ENCODE results near the gene FOXO3.

The FOXO3 gene

GRCh38 chr6:108591040-108591816, 30.5 kb downstream of the FOXO3 start:
- Histone ChIP-seq H2BK15ac (replicated peaks; ENCODE audit: low read depth) (no peak overlapping the region), H4K5ac (ENCODE audit: low read length) (no peak overlapping the region), H4K8ac (ENCODE audit: low read depth, low read length) (no peak overlapping the region), H3K36me3 (ENCODE audit: control insufficient read depth, insufficient read depth, low read length) (no peaks in the 10 kb centered on the region), H2BK5ac (ENCODE audit: low read length) (no peak overlapping the region), H3K18ac (ENCODE audit: low read length) (no peak overlapping the region), H3K79me2 (ENCODE audit: control insufficient read depth, insufficient read depth, low read length) (peaks cover 7% of the 10 kb centered on the region), H3K79me1 (ENCODE audit: low read length) (peaks cover 19% of the 10 kb centered on the region), H2AK5ac (ENCODE audit: low read length) (no peak overlapping the region), H3K4me1 (ENCODE audit: control insufficient read depth, low read depth, low read length) (peaks cover 3% of the 10 kb centered on the region), H3K23ac (ENCODE audit: low read length) (no peak overlapping the region), H3K4ac (ENCODE audit: low read depth, low read length) (no peak overlapping the region), H3K4me3 (ENCODE audit: low read length) (no peak overlapping the region), H3K56ac (ENCODE audit: low read length) (no peak overlapping the region), H3K27me3 (ENCODE audit: insufficient read depth, low read length, poor library complexity) (no peaks in the 10 kb centered on the region), H3K9ac (ENCODE audit: low read length) (no peak overlapping the region), H2BK120ac (ENCODE audit: low read depth, low read length) (no peak overlapping the region), H3K4me2 (ENCODE audit: low read length) (no peak overlapping the region), H3K27ac (ENCODE audit: low read depth, low read length) (no peak overlapping the region)
- no peak for DNase-seq
- WGBS (ENCODE audit: extremely low coverage, insufficient coverage, low lambda C conversion rate), result no CpG with 5 or more reads among the region's 8 CpGs

- Histone ChIP-seq H3K27me3 (ENCODE audit: insufficient read depth, low read length, poor library complexity) (no peaks in the 10 kb centered on the region), H3K9ac (ENCODE audit: low read length) (no peak overlapping the region), H3K27ac (ENCODE audit: low read depth, low read length) (no peak overlapping the region), H4K8ac (ENCODE audit: low read depth, low read length) (no peak overlapping the region), H3K79me1 (ENCODE audit: low read length) (peaks cover 13% of the 10 kb centered on the region), H3K79me2 (ENCODE audit: control insufficient read depth, insufficient read depth, low read length) (peaks cover 2% of the 10 kb centered on the region), H3K4me1 (ENCODE audit: control insufficient read depth, low read depth, low read length) (peaks cover 3% of the 10 kb centered on the region), H3K36me3 (ENCODE audit: control insufficient read depth, insufficient read depth, low read length) (no peaks in the 10 kb centered on the region), H2AK5ac (ENCODE audit: low read length) (no peak overlapping the region), H3K4ac (ENCODE audit: low read depth, low read length) (no peak overlapping the region), H2BK5ac (ENCODE audit: low read length) (no peak overlapping the region), H3K18ac (ENCODE audit: low read length) (no peak overlapping the region), H3K56ac (ENCODE audit: low read length) (no peak overlapping the region), H3K23ac (ENCODE audit: low read length) (no peak overlapping the region), H4K5ac (ENCODE audit: low read length) (no peak overlapping the region), H2BK120ac (ENCODE audit: low read depth, low read length) (no peak overlapping the region), H3K4me3 (ENCODE audit: low read length) (no peak overlapping the region), H3K4me2 (ENCODE audit: low read length) (no peak overlapping the region), H2BK15ac (replicated peaks; ENCODE audit: low read depth) (no peak overlapping the region)
- peak; percentile 57 for DNase-seq
- no CpG with 5 or more reads among the region's 10 CpGs for WGBS (ENCODE audit: extremely low coverage, insufficient coverage, low lambda C conversion rate)
Measured at GRCh38 chr6:108592371-108593337, 31.9 kb downstream of the FOXO3 start.

GRCh38 chr6:108594151-108594550, 33.4 kb downstream of the FOXO3 start:
- Histone ChIP-seq H3K9ac (ENCODE audit: low read length) (no peak overlapping the region), H2BK120ac (ENCODE audit: low read depth, low read length) (no peak overlapping the region), H3K36me3 (ENCODE audit: control insufficient read depth, insufficient read depth, low read length) (no peaks in the 10 kb centered on the region), H3K4ac (ENCODE audit: low read depth, low read length) (no peak overlapping the region), H4K5ac (ENCODE audit: low read length) (no peak overlapping the region), H3K4me3 (ENCODE audit: low read length) (no peak overlapping the region), H3K27ac (ENCODE audit: low read depth, low read length) (no peak overlapping the region), H3K18ac (ENCODE audit: low read length) (no peak overlapping the region), H3K56ac (ENCODE audit: low read length) (no peak overlapping the region), H3K4me2 (ENCODE audit: low read length) (no peak overlapping the region), H2BK15ac (replicated peaks; ENCODE audit: low read depth) (no peak overlapping the region), H4K8ac (ENCODE audit: low read depth, low read length) (no peak overlapping the region), H3K79me2 (ENCODE audit: control insufficient read depth, insufficient read depth, low read length) (peaks cover 4% of the 10 kb centered on the region), H2AK5ac (ENCODE audit: low read length) (no peak overlapping the region), H2BK5ac (ENCODE audit: low read length) (no peak overlapping the region), H3K23ac (ENCODE audit: low read length) (no peak overlapping the region), H3K79me1 (ENCODE audit: low read length) (peaks cover 18% of the 10 kb centered on the region), H3K4me1 (ENCODE audit: control insufficient read depth, low read depth, low read length) (peaks cover 3% of the 10 kb centered on the region), H3K27me3 (ENCODE audit: insufficient read depth, low read length, poor library complexity) (no peaks in the 10 kb centered on the region)
- no peak for DNase-seq
- WGBS (ENCODE audit: extremely low coverage, insufficient coverage, low lambda C conversion rate), result no CpG with 5 or more reads among the region's 1 CpG

- peaks cover 3% of the 10 kb centered on the region for H3K4me1 ChIP-seq (ENCODE audit: control insufficient read depth, low read depth, low read length)
- no peak overlapping the region for H3K4me3 ChIP-seq (ENCODE audit: low read length)
- H3K27ac ChIP-seq (ENCODE audit: low read depth, low read length), result no peak overlapping the region
- H2AK5ac ChIP-seq (ENCODE audit: low read length), result no peak overlapping the region
- H2BK15ac ChIP-seq (replicated peaks; ENCODE audit: low read depth), result no peak overlapping the region
- no peak overlapping the region for H3K23ac ChIP-seq (ENCODE audit: low read length)
- H3K27me3 ChIP-seq (ENCODE audit: insufficient read depth, low read length, poor library complexity), result no peaks in the 10 kb centered on the region
- no peak overlapping the region for H2BK5ac ChIP-seq (ENCODE audit: low read length)
- no peak overlapping the region for H4K5ac ChIP-seq (ENCODE audit: low read length)
- DNase-seq, result no peak
- H4K8ac ChIP-seq (ENCODE audit: low read depth, low read length), result no peak overlapping the region
- H2BK120ac ChIP-seq (ENCODE audit: low read depth, low read length), result no peak overlapping the region
- no peak overlapping the region for H3K4me2 ChIP-seq (ENCODE audit: low read length)
- no peak overlapping the region for H3K9ac ChIP-seq (ENCODE audit: low read length)
- no peak overlapping the region for H3K18ac ChIP-seq (ENCODE audit: low read length)
- H3K79me1 ChIP-seq (ENCODE audit: low read length), result peaks cover 19% of the 10 kb centered on the region
- peaks cover 6% of the 10 kb centered on the region for H3K79me2 ChIP-seq (ENCODE audit: control insufficient read depth, insufficient read depth, low read length)
- WGBS (ENCODE audit: extremely low coverage, insufficient coverage, low lambda C conversion rate), result no CpG with 5 or more reads among the region's 4 CpGs
- H3K36me3 ChIP-seq (ENCODE audit: control insufficient read depth, insufficient read depth, low read length), result no peaks in the 10 kb centered on the region
- peak overlapping the region; percentile 47 for H3K56ac ChIP-seq (ENCODE audit: low read length)
- no peak overlapping the region for H3K4ac ChIP-seq (ENCODE audit: low read depth, low read length)
Measured at GRCh38 chr6:108594640-108595039, 33.9 kb downstream of the FOXO3 start.

GRCh38 chr6:108596956-108597355, 36.2 kb downstream of the FOXO3 start:
- peaks cover 18% of the 10 kb centered on the region for H3K79me1 ChIP-seq (ENCODE audit: low read length)
- no peak overlapping the region for H2BK5ac ChIP-seq (ENCODE audit: low read length)
- no peak overlapping the region for H4K5ac ChIP-seq (ENCODE audit: low read length)
- H3K4ac ChIP-seq (ENCODE audit: low read depth, low read length), result no peak overlapping the region
- no peak overlapping the region for H3K56ac ChIP-seq (ENCODE audit: low read length)
- peaks cover 4% of the 10 kb centered on the region for H3K79me2 ChIP-seq (ENCODE audit: control insufficient read depth, insufficient read depth, low read length)
- no peak overlapping the region for H2AK5ac ChIP-seq (ENCODE audit: low read length)
- peaks cover 3% of the 10 kb centered on the region for H3K4me1 ChIP-seq (ENCODE audit: control insufficient read depth, low read depth, low read length)
- no peaks in the 10 kb centered on the region for H3K27me3 ChIP-seq (ENCODE audit: insufficient read depth, low read length, poor library complexity)
- no peak overlapping the region for H3K18ac ChIP-seq (ENCODE audit: low read length)
- no peak overlapping the region for H2BK120ac ChIP-seq (ENCODE audit: low read depth, low read length)
- H3K4me2 ChIP-seq (ENCODE audit: low read length), result no peak overlapping the region
- no peak overlapping the region for H2BK15ac ChIP-seq (replicated peaks; ENCODE audit: low read depth)
- H3K27ac ChIP-seq (ENCODE audit: low read depth, low read length), result no peak overlapping the region
- H4K8ac ChIP-seq (ENCODE audit: low read depth, low read length), result no peak overlapping the region
- H3K23ac ChIP-seq (ENCODE audit: low read length), result no peak overlapping the region
- no peak for DNase-seq
- H3K9ac ChIP-seq (ENCODE audit: low read length), result no peak overlapping the region
- H3K4me3 ChIP-seq (ENCODE audit: low read length), result no peak overlapping the region
- no peaks in the 10 kb centered on the region for H3K36me3 ChIP-seq (ENCODE audit: control insufficient read depth, insufficient read depth, low read length)

Measured in mesendoderm (in vitro differentiated cells).